Measurements from ENCODE around the gene TANGO6.
"Not testable (repeated sequence)": the region's sequence is repeated elsewhere in the genome, so short reads cannot be mapped to it uniquely, and the experiment has no call there.

Gene TANGO6

DNA sequence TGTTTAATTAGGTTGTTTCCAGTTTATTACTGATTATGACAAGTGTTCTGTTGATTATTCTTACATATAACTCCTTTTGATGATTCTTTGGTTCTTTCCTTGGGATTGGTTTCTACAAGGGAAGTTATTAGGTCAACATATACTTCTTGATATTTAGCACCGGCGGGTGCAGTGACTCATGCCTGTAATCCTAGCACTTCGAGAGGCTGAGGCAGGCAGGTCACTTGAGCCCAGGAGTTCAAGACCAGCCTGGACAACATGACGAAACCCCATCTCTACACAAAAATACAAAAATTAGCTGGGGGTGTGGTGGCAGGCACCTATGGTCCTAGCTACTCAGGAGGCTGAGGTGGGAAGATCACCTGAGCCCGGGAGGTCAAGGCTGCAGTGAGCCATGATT lies 141.9 kb downstream of the TANGO6 start:
- Histone ChIP-seq H3F3A (ENCODE audit: control insufficient read depth, insufficient read depth) (no peaks in the 10 kb centered on the region), H3K79me2 (ENCODE audit: control insufficient read depth, low read length) (no peaks in the 10 kb centered on the region), H3K4me1 (ENCODE audit: control insufficient read depth, low read length) (no peaks in the 10 kb centered on the region), H3K27me3 (ENCODE audit: control insufficient read depth, low read length) (no peaks in the 10 kb centered on the region), H3K36me3 (ENCODE audit: control insufficient read depth, low read length) (no peaks in the 10 kb centered on the region), H3K9me3 (ENCODE audit: control insufficient read depth, insufficient read depth, low read length) (no peaks in the 10 kb centered on the region), H3K9me2 (replicated peaks; ENCODE audit: control insufficient read depth, low read length) (no peaks in the 10 kb centered on the region), H3K27ac (ENCODE audit: low read depth, low read length) (no peak overlapping the region), H3K4me2 (ENCODE audit: low read length) (no peak overlapping the region), H3K4me3 (ENCODE audit: low read length) (no peak overlapping the region), H4K20me1 (ENCODE audit: control insufficient read depth, insufficient read depth, low read depth, low read length) (no peaks in the 10 kb centered on the region)
- TF ChIP-seq EZH2phosphoT487 (IDR thresholded peaks at IDR 0.05; ENCODE audit: borderline replicate concordance, low read length) (no peak), CTCF (IDR thresholded peaks at IDR 0.05; ENCODE audit: low read depth, low read length, poor library complexity, severe bottlenecking) (no peak)

GRCh38 chr16:68985855-68986254 lies 142.5 kb downstream of the TANGO6 start:
- Histone ChIP-seq H3K4me3 (ENCODE audit: low read length) (no peak overlapping the region), H3K4me1 (ENCODE audit: control insufficient read depth, low read length) (no peaks in the 10 kb centered on the region), H3K27ac (ENCODE audit: low read depth, low read length) (no peak overlapping the region), H3K36me3 (ENCODE audit: control insufficient read depth, low read length) (no peaks in the 10 kb centered on the region), H3K79me2 (ENCODE audit: control insufficient read depth, low read length) (no peaks in the 10 kb centered on the region), H3K9me2 (replicated peaks; ENCODE audit: control insufficient read depth, low read length) (no peaks in the 10 kb centered on the region), H3K4me2 (ENCODE audit: low read length) (no peak overlapping the region), H4K20me1 (ENCODE audit: control insufficient read depth, insufficient read depth, low read depth, low read length) (no peaks in the 10 kb centered on the region), H3F3A (ENCODE audit: control insufficient read depth, insufficient read depth) (no peaks in the 10 kb centered on the region), H3K9me3 (ENCODE audit: control insufficient read depth, insufficient read depth, low read length) (no peaks in the 10 kb centered on the region), H3K27me3 (ENCODE audit: control insufficient read depth, low read length) (no peaks in the 10 kb centered on the region)
- TF ChIP-seq EZH2phosphoT487 (IDR thresholded peaks at IDR 0.05; ENCODE audit: borderline replicate concordance, low read length): no peak
- no peak for TF ChIP-seq CTCF (IDR thresholded peaks at IDR 0.05; ENCODE audit: low read depth, low read length, poor library complexity, severe bottlenecking)

DNA sequence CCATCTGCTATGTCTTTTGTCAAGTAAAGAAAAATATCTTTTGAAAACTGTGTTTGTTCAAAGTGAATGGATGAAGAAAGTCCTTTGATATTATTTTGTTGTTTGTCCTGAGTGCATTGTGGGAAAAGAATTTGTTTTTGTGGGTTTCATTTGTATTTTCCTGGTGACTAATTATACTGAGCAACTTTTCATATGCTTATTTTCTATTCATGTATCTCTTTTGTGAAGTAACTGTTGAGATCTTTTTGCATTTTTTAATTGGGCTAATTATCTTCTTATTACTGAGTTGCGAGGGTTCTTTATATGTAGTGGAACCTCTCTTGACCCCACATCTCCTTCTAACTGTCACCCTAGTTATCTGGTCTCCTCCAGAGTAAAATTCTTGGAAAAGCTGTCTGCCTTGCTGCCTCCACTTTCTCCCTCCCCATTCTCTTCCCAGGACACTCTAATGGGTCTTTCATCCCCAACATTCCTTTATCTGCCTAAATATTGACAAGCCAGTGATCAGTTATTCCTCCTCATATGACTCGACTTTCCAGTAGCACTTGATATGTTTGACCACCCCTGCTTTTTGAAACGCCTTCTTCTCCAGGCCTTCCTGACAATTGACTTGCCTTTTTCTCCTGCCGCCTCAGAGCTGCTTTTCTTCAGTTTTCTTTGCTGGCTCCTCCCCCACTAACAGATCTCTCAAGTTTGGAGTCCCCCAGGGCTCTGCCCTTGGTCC lies 144.6 kb downstream of the TANGO6 start:
- Histone ChIP-seq H3F3A (ENCODE audit: control insufficient read depth, insufficient read depth) (no peaks in the 10 kb centered on the region), H3K27me3 (ENCODE audit: control insufficient read depth, low read length) (no peaks in the 10 kb centered on the region), H3K4me2 (ENCODE audit: low read length) (no peak overlapping the region)

DNA sequence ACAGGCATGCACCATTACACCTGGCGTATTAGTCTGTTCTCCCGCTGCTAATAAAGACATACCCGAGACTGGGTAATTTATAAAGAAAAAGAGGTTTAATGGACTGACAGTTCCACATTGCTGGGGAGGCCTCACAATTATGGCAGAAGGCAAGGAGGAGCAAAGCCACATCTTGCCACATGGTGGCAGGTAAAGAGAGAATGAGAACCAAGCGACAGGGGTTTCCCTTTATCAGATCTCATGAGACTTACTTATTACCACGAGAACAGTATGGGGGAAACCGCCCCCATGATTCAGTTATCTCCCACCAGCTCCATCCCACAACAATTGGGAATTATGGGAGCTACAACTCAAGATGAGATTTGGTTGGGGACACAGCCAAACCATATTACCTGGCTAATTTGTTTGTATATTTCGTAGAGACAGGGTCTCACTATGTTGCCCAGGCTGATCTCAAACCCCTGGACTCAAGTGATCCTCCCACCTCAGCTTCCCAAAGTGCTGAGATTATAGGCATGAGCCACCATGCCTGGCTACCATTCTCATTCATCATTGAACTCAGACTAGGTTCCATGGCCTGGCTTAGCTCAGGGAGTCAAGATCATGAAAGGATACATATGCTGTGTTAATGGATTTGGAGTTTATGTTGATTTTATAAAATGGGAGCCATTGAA lies 147.0 kb downstream of the TANGO6 start:
- H4K20me1 ChIP-seq (ENCODE audit: control insufficient read depth, insufficient read depth, low read depth, low read length); H3K79me2 ChIP-seq (ENCODE audit: control insufficient read depth, low read length); H3K4me2 ChIP-seq (ENCODE audit: low read length); H3F3A ChIP-seq (ENCODE audit: control insufficient read depth, insufficient read depth); H3K9me3 ChIP-seq (ENCODE audit: control insufficient read depth, insufficient read depth, low read length); H3K4me3 ChIP-seq (ENCODE audit: low read length); H3K4me1 ChIP-seq (ENCODE audit: control insufficient read depth, low read length); H3K27ac ChIP-seq (ENCODE audit: low read depth, low read length); H3K27me3 ChIP-seq (ENCODE audit: control insufficient read depth, low read length); H3K9me2 ChIP-seq (replicated peaks; ENCODE audit: control insufficient read depth, low read length); H3K36me3 ChIP-seq (ENCODE audit: control insufficient read depth, low read length): not testable (repeated sequence)

More for the DNA sequence above, 144.6 kb downstream of the TANGO6 start:
- Histone ChIP-seq H3K4me3 (ENCODE audit: low read length) (no peak overlapping the region), H3K9me2 (replicated peaks; ENCODE audit: control insufficient read depth, low read length) (no peaks in the 10 kb centered on the region), H4K20me1 (ENCODE audit: control insufficient read depth, insufficient read depth, low read depth, low read length) (no peaks in the 10 kb centered on the region), H3K9me3 (ENCODE audit: control insufficient read depth, insufficient read depth, low read length) (no peaks in the 10 kb centered on the region), H3K4me1 (ENCODE audit: control insufficient read depth, low read length) (no peaks in the 10 kb centered on the region), H3K27ac (ENCODE audit: low read depth, low read length) (no peak overlapping the region), H3K79me2 (ENCODE audit: control insufficient read depth, low read length) (no peaks in the 10 kb centered on the region), H3K36me3 (ENCODE audit: control insufficient read depth, low read length) (no peaks in the 10 kb centered on the region)
- TF ChIP-seq CTCF (IDR thresholded peaks at IDR 0.05; ENCODE audit: low read depth, low read length, poor library complexity, severe bottlenecking) (no peak), EZH2phosphoT487 (IDR thresholded peaks at IDR 0.05; ENCODE audit: borderline replicate concordance, low read length) (no peak)

All from DOHH2 (cell line).